Fibroblast of skin of back (primary cell): ENCODE data around the gene FGB.

ENCODE experiments used
- DNase-seq: peaks from one replicate; pipeline ENCODE4 v3.0.0-alpha.2; 2013

FGB gene

DNA sequence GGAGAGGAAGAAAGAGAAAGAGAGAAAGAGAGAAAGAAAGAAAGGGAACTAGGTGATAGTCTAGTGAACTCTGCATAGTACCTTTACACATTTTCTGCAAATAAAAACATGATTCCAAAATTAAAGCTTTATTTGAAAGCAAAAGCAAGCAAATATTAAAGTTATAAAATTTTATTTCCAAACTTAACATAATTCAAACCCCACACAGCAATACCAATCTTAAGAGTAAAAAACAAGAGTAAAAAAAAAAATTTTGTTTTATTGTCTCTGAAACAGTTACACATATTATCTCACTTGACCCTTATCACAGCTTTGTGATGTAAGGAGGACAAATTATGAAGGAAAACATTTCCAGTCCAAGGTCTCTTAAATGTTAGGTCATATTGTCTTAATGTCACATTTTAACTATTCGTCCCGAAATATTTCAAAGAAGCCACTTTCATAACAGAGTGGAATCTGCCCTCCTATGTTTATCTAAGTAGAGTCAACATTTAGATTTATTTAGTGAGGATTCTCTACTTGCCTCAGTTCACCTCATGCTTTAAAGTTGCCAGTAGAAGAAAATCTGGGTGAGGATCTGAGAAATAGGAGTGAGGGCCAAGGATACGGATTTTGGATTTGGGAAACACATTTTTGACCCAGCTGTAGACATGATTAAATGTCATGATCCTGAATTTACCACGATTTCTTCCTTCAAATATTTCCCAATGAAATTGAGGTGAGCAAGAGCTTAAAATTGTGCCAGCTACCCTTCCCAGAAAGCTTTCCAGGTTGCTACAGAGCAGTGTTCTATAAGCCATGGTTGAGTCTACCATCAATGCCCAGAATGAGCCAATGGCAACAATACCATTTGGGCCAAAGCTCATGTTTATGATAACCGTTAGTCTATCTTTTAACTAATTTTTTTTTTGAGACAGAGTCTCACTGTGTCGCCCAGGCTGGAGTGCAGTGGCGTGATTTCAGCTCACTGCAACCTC, 35.3 kb downstream of the FGB start:
- DNase-seq: no peak

DNA sequence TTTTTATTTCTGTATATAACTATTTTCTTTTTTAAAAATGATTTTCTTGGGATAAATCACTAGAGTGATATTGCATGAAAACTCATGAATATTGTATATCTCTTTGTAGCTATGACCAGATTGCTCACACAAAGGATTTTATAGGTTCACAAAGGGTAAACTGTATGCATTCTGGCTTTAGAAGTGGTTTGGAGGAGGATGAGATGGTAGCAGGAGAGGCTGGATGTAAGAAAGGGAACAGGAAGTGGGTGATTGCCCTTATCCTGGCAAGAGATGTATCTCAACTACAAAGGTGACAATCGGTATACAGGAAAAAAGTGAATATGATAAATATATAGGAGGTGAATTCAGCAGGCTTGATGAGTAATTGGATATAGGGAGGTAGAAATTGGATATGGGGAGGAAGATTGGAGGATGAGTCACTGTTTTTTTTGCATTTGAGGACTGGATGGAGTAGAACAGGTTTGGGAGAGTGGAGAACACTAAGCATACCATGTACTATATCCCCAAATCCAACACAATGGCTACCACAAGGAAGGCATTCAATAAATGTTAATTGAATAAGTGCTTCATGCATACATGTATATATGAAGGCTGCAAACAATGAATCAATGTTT, 39.7 kb downstream of the FGB start:
- no peak for DNase-seq

DNA sequence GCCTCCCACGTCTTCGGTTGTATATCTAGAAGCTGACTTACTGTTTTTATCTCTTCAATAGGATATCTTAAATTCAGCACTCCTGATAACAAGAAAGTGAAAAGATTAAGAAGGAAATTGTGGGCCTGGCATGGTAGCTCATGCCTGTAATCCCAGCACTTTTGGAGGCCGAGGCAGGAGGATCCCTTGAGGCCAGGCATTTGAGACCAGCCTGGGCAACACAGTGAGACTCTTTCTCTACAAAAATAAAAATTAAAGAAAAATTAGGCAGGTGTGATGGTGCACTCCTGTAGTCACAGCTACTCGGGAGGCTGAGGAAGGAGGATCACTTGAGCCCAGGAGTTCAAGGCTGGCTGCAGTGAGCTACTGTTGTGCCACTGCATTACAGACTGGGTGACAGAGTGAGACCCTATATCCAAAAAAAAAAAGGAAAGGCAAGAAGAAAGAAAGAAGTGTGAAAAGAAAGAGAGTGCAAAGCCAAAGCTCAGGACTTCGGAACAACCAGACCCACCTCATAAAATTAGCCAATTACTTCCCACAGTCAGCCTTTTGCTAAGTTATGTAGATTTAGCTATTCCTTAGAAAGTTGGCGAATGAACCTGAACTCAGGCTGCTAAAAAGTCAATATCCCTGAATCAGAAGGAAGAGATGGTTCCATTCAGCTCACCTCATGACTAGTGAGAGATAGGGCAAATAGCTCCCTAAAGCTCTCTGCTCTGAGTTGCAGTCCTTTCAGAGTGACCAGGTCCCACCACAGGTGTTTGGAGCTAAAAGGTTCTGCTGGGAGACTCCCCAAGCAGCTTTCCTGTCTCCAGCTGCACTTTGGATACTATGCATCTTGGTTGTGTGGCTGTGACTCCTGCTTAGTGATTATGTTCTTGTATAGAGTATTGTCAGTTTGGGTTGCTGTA, 40.5 kb downstream of the FGB start:
- no peak for DNase-seq

DNA sequence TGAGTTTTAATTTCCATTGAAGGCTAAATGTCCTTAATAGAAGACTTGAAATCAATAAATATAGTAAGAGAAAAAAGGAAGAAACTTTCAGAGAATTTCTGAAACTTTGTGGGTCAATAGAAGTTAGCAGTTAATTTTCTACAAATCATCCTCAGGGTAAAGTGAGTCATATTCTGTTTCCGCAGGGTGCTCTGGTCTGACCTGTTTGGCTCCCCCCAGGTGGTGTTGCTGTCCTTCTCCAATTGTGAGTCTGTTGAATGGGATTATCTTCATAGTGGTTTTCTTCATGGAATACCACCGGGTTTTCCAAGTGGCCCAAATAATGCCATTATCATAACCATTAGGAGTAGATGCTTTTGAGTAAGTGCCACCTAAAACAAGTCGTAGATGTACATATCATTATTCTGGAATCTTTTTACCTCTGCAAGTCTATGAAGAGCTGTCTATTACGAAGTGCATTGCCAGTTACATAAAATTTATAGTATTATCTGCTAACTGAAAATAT, 41.9 kb downstream of the FGB start:
- DNase-seq: no peak

DNA sequence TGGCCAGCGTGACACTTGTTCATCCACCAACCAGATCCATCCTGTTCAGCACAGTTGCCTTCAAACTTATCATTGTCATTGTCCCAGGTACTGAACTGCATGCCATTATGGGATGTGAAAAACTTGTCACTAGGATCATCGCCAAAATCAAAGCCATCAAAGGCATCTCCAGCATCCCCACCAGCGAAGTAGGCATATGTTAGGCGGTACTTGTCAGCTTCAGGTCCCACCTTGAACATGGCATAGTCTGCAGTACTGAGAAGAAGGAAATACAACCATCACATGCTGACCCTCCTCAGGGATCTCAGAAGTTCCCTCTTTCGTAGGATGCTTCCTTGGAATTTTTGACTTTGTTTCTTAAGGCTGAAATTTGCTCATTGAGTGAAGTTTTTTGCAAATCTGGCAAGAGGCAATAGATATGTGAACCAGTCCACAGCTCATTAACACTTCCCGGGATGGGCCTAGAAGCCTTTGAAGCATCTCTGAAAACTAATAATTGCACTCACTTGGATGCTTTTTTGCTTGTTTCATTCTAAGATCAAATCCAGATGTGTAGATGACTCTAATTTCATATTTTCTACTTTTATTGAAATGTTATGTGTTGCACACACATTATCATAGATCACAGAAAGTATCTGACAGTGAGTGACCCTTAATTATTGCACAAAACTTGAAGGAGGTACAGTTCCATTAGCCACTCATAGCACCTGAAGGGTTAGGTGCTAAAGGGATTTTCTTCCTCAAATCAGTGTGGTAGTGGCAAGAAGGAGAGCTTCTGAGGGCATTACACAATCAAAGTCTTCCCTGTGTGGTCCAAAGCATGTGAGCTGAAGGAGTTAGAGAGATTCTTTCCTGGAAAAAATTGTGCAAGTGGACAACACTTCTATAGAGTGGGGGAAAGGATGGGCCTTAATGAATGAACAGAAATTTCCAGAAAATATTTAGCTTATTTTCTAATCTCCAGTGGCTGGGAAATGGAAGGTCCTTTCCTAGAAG, 44.2 kb downstream of the FGB start:
- DNase-seq: no peak

DNA sequence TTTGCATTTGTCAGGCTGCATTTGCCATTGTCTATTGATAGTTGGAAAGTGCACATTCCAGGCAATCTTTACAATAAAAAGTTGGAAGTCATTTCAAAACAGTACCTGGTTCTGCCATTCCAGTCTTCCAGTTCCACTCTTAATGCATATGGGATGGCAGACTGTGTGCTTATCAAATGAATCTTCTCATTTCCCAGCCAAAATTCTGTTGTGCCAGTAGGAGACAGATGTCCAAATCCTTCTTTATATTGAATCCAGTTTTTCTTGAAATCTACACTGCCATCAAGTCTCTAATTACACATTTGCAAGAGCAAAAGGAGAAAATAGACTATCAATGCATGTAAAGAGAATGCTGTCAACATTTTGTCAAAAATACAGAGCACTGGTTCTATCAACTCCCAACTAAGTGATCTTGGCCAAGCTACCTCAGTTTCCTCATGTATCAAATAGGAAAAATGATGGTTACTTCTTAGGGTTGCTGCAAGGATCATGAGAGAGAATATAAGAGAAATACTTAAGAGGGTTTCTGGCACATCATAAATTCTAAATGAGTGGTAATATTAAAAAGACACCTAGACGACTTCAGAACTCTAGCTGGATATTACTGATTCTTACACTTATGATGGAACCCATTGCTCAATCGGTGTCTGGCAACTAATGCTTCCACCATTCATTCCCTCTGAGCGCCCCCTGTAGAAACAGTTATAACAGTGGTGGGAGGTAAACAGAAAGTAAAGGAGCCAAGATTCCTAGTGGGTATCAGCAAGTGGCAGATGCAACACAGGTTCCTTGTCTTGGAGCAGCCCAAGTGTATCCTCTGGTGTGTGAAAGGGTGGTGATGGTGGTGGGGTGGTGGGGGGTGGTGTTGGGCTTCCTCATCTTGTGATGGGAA, 45.8 kb downstream of the FGB start:
- DNase-seq: no peak

DNA sequence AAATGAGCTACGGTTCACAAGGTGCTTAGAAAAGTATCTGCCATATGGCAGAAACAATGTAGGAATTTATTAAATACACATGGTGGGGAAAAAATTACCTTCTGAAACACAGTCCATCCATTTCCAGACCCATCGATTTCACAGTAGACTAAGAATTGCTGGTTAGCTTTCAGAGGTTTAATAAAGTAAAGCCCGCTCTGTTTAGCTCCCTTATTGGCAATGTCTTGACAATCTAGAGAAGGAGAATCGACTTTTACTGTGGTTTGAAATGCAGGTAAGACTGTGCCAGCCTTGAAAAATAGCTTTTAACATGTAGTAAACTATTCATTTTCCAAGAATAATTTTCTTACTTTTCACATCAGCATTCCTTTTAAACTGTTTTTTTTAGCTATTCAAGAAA, 46.7 kb downstream of the FGB start:
- no peak for DNase-seq

DNA sequence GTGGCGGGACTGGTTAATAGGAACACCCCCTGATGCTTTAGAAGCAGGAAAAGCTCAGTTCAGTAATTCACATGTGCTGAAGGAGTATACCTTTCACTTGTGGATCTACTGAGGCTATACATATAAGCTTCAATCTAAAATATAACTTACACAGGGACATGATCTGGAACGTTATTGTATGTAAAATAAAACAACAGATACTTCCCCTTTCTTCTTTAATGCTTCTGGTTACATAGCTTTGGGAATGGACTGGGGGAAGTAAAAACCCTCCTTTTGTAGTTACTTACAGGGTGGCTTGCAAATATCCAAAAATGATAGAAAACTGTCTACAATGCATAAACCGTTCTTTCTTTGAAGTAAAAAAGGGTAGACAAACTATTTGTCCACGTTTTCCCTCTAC, 47.8 kb downstream of the FGB start:
- DNase-seq: no peak

DNA sequence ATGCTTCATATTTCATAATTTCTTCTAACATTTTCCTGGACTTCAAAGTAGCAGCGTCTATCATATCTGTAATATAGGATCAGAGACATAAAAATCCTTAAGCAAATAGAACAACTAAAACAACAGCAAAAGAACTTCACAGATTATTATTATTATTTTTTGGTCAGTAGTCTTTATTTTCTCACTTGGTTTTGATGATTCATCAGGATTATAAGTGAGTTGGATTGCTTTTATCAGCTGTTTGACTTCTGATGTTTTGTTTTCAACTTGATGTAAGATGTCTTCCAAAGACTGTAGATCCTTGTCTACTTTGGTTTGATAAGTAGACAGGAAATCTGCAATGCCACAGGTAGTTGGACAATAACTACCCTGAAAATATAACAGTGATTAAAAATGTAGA, 49.0 kb downstream of the FGB start:
- DNase-seq: no peak

DNA sequence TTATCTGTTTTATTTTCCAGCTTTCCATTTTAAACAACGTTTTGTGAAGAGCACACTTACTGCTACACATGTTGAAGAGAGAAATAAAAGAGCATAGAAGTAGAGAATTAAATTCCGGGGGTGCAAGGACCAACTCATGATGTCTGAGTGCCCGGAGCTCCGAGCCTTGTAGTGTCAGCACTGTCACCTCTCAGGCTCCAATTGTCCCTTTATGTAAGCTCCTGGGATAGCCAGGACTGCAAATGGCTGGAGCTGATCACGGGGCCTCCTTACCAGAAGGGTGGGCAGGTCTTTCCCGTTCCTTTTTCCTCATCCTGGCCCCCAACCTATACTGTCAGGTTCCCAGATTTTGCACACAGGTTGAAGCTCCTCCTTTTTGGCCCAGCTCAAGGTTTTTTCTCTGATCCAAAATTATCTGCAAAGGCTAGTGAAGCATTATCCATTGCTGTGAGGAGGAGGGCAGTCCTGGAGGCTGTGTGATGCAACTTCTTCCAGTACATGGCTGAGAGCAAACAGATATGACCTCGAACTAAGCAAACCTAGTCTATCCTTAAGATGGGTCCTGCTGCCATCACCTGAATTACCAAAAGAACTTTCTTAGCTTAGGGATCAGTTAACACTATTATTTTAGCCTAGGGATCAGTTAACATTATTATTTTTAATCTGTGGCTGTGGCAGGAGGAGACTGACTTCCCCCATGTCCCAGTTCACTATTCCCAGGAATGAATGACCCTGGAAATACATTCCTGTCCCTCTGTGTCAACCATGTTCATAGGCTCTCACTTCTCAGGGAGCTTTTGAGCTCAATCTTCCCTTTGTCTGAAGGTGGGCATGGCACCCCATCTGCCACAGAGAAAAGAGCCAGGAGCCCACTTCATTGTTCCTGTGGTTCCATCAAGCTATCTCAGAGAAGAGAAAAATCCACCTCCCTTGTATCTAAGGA, 49.9 kb downstream of the FGB start, which contains the start of gene FGG:
FGG (minus strand) TSS at position 185 of the 943 bp plus-strand sequence; CDS start at position 138, 47 bp downstream.
- no peak for DNase-seq

DNA sequence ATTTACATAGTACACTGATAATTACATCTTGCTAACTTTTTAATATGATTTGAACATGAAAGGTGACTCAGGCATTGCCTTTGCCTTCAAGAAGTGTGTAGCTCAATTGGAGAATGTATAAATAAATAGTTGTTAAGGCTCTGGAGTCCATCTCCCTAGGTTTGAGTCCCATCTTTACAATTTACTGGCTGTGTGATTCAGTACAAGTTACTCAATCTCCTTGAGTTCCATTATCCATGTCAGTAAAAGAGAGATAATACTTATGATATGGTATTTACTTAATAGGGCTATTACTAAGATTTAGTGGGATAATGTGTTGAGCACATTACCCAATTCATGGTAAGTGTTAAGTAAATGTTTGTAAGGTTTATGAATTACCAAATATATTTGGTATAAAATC, 51.5 kb downstream of the FGB start:
- no peak for DNase-seq

DNA sequence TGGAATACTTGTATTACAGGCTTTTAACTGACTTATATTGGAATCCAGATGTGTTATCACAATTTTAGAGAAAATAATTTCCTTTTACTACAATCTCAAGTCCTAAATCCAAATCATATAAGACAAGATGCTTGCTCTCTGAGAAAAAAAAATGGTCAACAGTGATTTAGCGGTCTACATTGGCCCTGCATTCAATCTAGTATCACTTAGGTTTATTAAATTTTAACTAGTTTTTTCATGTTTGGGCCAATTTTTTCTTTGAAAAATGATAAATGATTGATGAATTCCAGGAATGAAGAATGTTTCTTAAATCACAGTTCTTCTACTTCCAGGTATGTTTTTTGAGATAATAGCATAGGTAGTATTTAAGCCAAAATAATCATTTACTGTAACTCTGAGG, 52.4 kb downstream of the FGB start:
- DNase-seq: no peak

DNA sequence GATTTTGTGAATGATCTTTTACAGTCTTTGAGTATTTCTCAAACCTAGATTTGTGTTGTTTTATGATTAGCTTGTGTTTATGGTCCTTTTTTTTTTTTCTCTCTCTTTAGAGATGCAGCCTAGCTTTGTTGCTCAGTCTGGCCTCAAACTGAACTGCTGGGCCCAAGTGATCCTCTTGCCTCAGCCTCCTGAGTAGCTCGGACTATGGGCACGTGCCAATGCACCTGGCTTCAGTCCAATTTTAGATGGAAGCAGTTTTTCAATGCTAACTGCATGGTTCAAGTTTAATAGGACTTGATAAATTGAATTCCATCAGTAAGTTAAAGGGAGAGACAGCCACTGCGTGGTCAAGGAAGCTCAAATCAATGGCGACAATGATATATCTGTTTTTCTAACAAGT, 53.5 kb downstream of the FGB start:
- no peak for DNase-seq

DNA sequence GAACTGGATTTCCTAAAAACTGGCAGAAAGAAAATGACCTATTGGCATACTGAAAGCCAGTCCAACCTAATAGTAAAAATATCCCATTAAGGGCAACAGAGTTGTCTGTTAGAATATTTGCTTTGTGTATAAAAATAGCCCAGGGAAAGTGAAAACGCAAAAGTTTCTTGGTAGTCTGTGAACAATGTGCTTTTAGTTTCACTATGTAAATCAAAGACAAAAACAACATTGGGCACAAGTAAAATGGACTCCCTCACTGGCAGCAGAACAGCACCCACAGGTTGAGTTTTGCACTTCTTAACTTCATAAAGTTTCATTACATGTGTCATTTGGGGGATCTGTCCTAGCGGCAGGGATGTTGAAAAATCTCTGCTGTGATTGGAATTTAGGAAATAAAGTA, 53.9 kb downstream of the FGB start:
- no peak for DNase-seq

DNA sequence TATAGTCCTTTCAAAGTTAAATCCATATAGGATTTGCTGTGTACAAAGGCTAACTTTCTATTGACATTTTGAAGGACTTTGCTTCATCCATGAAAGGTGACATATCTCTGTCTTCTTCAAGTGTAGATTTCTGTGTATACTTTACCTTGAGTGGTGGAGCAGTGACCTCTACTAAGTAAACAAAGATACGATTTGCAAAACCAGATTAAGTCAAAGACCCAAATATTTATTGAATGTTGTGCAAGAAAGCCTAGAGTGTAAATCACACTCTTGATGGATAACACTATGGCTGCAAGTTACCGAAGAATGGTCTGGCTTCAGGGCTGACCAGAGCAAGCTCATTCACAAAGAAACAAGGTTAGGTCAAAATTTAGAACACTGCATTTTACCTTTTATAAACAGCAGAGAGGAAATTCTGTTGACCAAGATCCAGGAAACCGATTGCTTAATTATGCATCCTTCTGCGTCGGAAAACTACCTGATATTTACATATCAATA, 55.1 kb downstream of the FGB start:
- DNase-seq: no peak

DNA sequence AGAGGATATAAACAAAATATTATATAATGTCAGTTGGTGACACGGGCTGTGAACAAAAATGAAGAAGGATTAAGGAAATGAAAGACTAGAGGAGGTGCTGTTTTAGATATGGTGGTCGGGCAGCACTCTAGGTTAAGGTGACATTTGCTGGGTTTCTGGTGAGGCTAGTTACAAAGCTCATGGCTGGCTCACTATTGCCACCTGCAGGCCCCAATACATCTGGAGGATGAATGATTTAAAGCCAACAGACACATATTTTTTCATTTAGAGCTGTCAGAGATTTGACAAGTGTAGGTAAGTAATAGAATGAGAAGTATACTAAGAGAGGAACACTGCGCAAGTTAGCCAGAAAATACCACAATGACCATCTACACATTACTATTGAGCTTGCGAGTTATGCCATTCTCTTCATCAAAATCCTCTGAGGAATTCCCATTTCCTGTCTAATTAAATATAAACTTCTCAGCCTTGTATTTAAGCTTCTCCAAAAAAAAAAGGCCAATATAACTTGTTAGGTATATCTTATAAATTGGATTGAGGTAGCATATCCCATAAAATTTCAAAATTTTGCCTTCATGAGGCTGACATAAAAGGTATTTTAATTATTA, 56.0 kb downstream of the FGB start:
- DNase-seq: peak; percentile 43

DNA sequence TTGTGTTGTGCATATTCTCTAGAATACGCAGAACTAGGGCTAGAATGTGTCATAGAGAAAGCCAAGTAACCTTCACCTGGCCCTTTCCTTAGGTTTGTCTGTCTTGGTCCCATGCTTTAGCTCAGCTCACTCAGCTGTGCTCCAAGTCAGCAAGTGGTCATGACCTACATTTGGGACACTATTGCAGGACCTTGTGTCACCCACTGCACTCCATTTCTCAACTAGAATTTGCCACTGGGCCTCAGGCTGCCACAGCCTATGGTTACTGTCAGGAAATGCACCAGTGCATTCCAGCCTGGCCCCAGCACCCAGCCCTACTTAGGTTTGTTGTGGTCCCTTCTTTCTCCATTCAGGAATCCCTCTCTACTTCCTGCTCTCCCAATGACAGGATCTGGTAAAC, 57.3 kb downstream of the FGB start:
- no peak for DNase-seq
